OCI-LY3 (cell line): ENCODE data around the gene NQO2.

Experiments used
- EZH2phosphoT487 ChIP-seq: fragments of 200-600 bp; shearing (Covaris generic); IDR thresholded peaks from 2 replicates; pipeline ENCODE4 v1.6.1; 2018; ENCODE audit warnings: antibody characterized with exemption, mixed run types, low read depth
- TF ChIP-seq, protein P1 (sequence below): fragments of 200-600, 300-600 bp; sonication (generic); IDR thresholded peaks from 2 replicates; pipeline ENCODE4 v1.5.1; 2014; ENCODE audit warnings: antibody characterized with exemption, low read length, low read depth

DNA sequence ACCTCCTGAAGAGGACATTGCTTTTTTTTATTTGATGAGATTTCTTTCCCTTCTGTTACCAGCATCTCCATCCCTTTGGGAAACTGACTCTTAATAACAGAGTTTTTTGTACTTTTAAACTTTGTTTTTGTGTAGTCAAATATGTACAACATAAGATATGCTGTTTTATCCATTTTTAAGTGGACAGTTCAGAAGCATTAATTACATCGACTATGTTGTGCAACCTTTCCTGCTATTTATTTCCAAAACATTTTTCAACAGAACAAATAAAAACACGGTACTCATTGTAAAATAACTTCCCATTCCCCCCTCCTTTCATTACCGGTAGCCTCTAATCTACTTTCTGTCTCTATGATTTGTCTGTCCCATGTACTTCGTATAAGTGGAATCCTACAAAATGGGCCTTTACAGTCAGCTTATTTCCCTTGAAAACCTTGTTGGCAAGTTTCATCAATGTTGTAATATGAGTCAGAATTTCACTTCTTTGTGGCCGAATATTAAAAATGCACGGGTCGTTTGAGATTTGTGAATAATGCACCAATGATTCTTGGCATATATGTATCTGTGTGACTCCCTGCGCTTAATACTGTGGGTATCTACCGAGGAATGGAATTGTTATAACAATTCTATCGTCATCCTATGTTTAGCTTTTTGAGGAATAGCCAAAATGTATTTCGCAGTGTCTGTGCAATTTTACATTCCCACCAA, 57.5 kb downstream of the NQO2 start:
- TF ChIP-seq, protein P1, sequence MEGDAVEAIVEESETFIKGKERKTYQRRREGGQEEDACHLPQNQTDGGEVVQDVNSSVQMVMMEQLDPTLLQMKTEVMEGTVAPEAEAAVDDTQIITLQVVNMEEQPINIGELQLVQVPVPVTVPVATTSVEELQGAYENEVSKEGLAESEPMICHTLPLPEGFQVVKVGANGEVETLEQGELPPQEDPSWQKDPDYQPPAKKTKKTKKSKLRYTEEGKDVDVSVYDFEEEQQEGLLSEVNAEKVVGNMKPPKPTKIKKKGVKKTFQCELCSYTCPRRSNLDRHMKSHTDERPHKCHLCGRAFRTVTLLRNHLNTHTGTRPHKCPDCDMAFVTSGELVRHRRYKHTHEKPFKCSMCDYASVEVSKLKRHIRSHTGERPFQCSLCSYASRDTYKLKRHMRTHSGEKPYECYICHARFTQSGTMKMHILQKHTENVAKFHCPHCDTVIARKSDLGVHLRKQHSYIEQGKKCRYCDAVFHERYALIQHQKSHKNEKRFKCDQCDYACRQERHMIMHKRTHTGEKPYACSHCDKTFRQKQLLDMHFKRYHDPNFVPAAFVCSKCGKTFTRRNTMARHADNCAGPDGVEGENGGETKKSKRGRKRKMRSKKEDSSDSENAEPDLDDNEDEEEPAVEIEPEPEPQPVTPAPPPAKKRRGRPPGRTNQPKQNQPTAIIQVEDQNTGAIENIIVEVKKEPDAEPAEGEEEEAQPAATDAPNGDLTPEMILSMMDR, result no peak
- no peak for TF ChIP-seq EZH2phosphoT487
